ENCODE measurements around the gene OR14A2.
"Not testable (repeated sequence)": the region's sequence is repeated elsewhere in the genome, so short reads cannot be mapped to it uniquely, and the experiment has no call there.

OR14A2 gene

DNA sequence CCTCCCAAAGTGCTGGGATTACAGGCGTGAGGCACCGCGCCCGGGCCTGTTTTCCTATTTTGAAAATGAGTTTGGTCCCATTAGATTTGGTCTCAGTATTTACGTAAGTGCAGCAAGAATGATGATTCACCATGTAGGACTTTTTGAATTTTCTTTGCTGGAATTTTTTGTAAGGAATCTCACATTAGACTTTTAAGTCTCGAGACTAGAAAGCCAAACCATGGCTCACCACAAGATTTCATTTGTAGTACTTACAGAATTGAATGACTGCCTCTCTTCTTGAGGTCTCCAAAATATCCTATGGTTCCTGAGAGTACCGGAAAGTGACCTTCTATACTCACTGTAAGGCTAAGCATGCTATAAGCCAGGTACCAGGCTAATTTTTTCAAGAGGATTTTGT lies 325 bp downstream of the OR14A2 start:
- TF ChIP-seq, protein P1, sequence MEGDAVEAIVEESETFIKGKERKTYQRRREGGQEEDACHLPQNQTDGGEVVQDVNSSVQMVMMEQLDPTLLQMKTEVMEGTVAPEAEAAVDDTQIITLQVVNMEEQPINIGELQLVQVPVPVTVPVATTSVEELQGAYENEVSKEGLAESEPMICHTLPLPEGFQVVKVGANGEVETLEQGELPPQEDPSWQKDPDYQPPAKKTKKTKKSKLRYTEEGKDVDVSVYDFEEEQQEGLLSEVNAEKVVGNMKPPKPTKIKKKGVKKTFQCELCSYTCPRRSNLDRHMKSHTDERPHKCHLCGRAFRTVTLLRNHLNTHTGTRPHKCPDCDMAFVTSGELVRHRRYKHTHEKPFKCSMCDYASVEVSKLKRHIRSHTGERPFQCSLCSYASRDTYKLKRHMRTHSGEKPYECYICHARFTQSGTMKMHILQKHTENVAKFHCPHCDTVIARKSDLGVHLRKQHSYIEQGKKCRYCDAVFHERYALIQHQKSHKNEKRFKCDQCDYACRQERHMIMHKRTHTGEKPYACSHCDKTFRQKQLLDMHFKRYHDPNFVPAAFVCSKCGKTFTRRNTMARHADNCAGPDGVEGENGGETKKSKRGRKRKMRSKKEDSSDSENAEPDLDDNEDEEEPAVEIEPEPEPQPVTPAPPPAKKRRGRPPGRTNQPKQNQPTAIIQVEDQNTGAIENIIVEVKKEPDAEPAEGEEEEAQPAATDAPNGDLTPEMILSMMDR (IDR thresholded peaks at IDR 0.05): no peak
- Mint-ChIP-seq H3K4me3 (no peak overlapping the region), H3K36me3 (ENCODE audit: low read depth) (no peaks in the 10 kb centered on the region), H3K27ac (no peak overlapping the region), H3K27me3 (ENCODE audit: low read depth, poor library complexity) (no peaks in the 10 kb centered on the region), H3K4me1 (no peaks in the 10 kb centered on the region), H3K9me3 (peaks cover 46% of the 10 kb centered on the region)
- DNase-seq: no peak

DNA sequence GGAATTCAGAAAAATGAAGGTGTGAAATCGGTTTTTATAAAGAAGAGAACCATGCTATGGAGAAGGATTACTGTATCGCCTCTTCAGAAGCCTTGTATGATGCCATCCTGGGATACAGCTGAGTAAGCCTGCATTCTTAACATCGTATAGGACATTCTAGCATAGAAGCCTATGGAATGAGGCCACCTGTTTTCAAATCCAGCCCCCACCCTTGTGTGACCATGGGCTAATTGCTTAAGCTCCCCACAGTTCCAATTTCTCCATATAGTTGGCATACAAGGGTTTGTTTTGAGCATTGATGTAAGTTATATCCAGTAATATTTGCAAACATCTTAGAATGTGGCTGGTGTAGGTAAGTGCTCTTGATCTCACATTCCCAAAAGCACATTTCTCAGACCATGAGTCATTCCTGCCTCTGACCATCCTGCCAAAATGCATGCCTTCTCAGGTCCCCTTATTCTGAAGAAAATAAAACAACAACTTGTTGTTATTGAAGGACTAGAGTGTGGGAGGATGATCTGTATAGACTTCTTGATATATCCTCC lies 1.5 kb downstream of the OR14A2 start:
- Mint-ChIP-seq H3K27ac (no peak overlapping the region), H3K4me1 (no peaks in the 10 kb centered on the region), H3K27me3 (ENCODE audit: low read depth, poor library complexity) (no peaks in the 10 kb centered on the region), H3K4me3 (no peak overlapping the region), H3K9me3 (peaks cover 38% of the 10 kb centered on the region), H3K36me3 (ENCODE audit: low read depth) (no peaks in the 10 kb centered on the region)
- DNase-seq: no peak
- TF ChIP-seq, protein P1 (IDR thresholded peaks at IDR 0.05): no peak

DNA sequence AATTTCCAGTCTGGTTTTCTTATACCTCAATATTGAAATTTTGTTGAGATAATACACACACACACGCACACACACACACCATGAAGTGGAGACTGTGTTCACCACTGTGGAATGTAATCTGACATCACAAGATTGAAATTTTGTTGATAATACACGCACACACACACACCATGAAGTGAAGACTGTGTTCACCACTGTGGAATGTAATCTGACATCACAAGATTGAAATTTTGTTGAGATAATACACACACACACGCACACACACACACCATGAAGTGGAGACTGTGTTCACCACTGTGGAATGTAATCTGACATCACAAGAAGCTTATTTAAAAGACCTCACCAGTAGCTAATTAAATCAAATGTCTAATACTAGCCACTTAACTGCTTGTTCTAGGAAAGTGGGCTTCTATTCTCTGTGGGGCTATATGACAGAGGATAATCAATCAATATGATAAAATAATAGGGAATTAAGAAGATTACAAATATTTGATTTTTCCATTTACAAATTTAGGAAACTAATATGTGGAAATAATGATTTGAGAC lies 5.7 kb downstream of the OR14A2 start:
- not testable (repeated sequence) for H3K27me3 Mint-ChIP-seq (ENCODE audit: low read depth, poor library complexity); DNase-seq; H3K4me1 Mint-ChIP-seq

DNA sequence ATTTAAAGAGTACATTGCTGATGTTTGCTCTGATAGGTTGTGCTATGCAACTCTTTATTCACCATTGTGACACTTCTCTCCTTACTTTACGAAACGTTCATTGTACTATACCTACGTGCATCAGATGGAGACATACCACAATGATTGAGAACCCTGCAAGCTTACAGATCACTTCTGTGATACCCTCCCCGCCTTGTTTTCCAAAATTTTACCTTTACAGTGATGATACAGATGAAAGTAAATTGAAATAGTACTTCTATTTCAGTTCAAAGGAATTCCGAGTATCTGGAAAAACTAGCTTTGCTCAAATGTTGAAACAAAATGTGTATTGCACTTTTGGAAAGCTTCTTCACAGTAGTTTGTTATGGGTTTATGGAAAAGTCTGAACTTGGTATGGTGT lies 6.2 kb downstream of the OR14A2 start:
- no peak for DNase-seq
- no peak overlapping the region for H3K4me3 Mint-ChIP-seq
- H3K4me1 Mint-ChIP-seq: no peaks in the 10 kb centered on the region
- H3K27ac Mint-ChIP-seq: no peak overlapping the region
- no peaks in the 10 kb centered on the region for H3K36me3 Mint-ChIP-seq (ENCODE audit: low read depth)
- TF ChIP-seq, protein P1 (IDR thresholded peaks at IDR 0.05): no peak
- H3K27me3 Mint-ChIP-seq (ENCODE audit: low read depth, poor library complexity): no peaks in the 10 kb centered on the region
- H3K9me3 Mint-ChIP-seq: peaks cover 26% of the 10 kb centered on the region

More for the DNA sequence above, 5.7 kb downstream of the OR14A2 start:
- H3K36me3 Mint-ChIP-seq (ENCODE audit: low read depth); H3K4me3 Mint-ChIP-seq; H3K27ac Mint-ChIP-seq: not testable (repeated sequence)
- peaks cover 28% of the 10 kb centered on the region for H3K9me3 Mint-ChIP-seq

DNA sequence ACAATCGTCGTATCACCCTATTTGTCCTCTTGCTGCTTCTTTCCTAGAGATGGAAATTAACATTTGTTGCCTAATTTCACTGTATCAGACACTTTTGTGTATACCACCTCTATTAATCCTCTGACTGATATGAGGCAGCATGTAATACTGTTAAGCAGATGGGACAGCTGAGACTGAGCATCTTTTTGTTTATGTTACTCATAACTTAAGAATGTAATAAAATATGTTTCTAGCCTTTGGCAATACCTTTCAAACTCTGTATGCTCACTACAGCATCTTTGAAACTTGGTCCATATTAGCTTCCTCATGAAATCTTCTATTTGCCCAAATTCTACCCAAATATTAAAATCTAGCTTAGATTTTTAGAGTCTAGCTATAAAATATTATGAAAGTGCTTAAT lies 7.2 kb downstream of the OR14A2 start:
- Mint-ChIP-seq H3K4me3 (no peak overlapping the region), H3K27me3 (ENCODE audit: low read depth, poor library complexity) (no peaks in the 10 kb centered on the region), H3K27ac (no peak overlapping the region), H3K36me3 (ENCODE audit: low read depth) (no peaks in the 10 kb centered on the region), H3K4me1 (no peaks in the 10 kb centered on the region), H3K9me3 (peaks cover 21% of the 10 kb centered on the region)
- no peak for DNase-seq
- TF ChIP-seq, protein P1 (IDR thresholded peaks at IDR 0.05): no peak

DNA sequence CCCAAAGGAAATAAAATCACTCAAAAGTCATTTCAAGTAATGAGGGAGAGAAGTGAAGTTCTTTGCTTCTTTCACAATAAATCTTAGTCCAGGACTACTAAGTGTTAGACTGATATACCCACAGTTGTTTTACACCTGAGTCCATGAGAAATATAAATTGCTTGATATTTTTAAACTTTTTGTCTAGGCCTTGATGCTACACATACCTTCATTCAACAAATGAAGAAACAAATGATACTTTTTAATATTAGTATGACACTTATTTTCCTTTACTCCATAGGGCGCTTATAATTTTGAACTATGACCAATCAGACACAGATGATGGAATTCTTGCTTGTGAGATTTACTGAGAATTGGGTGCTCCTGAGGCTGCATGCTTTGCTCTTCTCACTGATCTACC lies 9.6 kb downstream of the OR14A2 start, which contains the start of gene OR14K1:
TSS of gene OR14K1 (plus strand) at position 301 of the 400 bp plus-strand sequence. CDS start at position 301, 0 bp downstream.
- no peak within 1 kb of the TSS for H3K4me3 Mint-ChIP-seq
- H3K36me3 Mint-ChIP-seq (ENCODE audit: low read depth): no peaks in the 10 kb centered on the region
- no peak within 1 kb of the TSS for H3K27ac Mint-ChIP-seq
- TF ChIP-seq, protein P1 (IDR thresholded peaks at IDR 0.05): no peak
- H3K9me3 Mint-ChIP-seq: peaks cover 30% of the 10 kb centered on the region
- no peaks in the 10 kb centered on the region for H3K27me3 Mint-ChIP-seq (ENCODE audit: low read depth, poor library complexity)
- no peaks in the 10 kb centered on the region for H3K4me1 Mint-ChIP-seq
- no peak for DNase-seq
